ENCODE results near the gene CDC6. TPM values are rescaled to one million over a fixed set of nuclear protein-coding genes. Genes with fewer than 3 reads are reported as not detected.
"Not testable (repeated sequence)": the region's sequence is repeated elsewhere in the genome, so short reads cannot be mapped to it uniquely, and the experiment has no call there.

CDC6 gene
- total RNA-seq, 2 experiments from 2014 or later, result 67.5 to 69.9 TPM

DNA sequence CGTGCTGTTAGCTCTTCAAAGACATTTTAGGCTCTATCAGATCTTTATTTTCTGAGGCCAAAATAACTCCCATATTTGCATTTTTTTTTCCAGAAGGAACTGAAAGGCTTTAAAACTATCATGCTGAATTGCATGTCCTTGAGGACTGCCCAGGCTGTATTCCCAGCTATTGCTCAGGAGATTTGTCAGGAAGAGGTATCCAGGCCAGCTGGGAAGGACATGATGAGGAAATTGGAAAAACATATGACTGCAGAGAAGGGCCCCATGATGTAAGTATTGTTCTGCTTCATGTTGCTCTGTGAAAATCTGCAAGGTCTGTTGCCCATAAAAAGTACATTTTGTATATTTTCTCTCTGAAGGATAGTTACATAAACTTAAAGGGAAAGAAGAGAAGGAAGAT is 5.7 kb downstream of the CDC6 start:
- Mint-ChIP-seq H3K4me3 (no peak overlapping the region), H3K4me1 (peaks cover 50% of the 10 kb centered on the region), H3K27me3 (no peaks in the 10 kb centered on the region), H3K36me3 (ENCODE audit: low read depth) (peaks cover 74% of the 10 kb centered on the region), H3K9me3 (no peaks in the 10 kb centered on the region), H3K27ac (no peak overlapping the region)
- CTCF ChIA-PET, result interaction anchor here (0.7 to 6.9 kb wide), 7 partner anchors 10 to 267 kb away, joined by 3 to 75 read pairs (median 4); no protein-coding TSS in a partner anchor
- no peak for DNase-seq
- POLR2A ChIA-PET, result interaction anchor here (1.0 to 1.6 kb wide), 4 partner anchors 11 to 169 kb away, joined by 3 to 5 read pairs (median 4); no protein-coding TSS in a partner anchor

DNA sequence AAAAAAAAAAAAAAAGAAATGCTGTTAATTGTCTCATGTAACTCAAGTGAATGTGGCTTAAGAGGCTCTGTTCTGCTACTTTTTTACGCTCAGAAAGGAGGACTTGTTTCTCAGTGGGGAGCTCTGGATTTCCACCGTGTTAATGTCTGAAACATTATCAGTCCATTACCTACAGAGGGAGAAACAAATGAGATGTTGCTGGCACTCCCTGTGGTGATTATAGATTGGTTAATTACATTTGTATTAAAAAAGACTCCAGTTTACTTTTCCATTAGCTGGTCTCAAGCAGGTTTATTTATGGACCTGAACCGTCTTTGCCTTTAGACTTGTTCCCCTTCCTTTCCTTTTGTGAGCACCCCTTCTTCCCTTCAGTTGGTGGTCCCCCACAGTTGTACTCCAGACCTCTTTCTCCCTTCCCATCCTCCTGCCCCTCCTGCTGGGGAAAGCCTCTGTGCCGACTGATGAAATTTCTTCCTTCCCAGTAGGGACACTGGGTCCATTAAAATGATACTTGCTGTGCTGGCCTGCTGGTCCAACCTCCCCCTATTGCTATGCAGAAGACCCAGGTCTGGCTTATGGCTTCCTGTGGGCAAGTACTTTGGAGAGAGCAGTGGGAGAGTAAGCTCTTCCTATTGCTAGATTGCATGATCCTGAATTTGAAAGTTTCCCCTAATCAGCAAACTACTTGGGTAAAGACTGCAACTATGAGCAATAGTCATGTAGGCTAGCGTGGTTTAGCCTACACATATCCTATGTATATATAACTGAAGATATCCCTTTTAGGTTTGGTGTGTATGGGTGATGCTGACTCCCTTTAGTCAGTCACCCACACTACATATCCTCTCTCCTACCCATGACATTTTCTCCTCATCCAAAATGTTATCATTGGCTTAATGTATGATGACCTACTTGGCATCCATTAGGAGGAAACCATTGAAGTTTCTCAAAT is 8.1 kb downstream of the CDC6 start:
- DNase-seq, result no peak
- Mint-ChIP-seq H3K27me3 (no peaks in the 10 kb centered on the region), H3K36me3 (ENCODE audit: low read depth) (peaks cover 77% of the 10 kb centered on the region), H3K4me1 (peaks cover 32% of the 10 kb centered on the region), H3K9me3 (no peaks in the 10 kb centered on the region), H3K4me3 (no peak overlapping the region), H3K27ac (peak overlapping the region; percentile 18)
- ChIA-PET CTCF (interaction anchor here (1.1 to 1.4 kb wide), 2 partner anchors 10 to 94 kb away, joined by 3 read pairs; no protein-coding TSS in a partner anchor), POLR2A (interaction anchor here (0.7 to 2.4 kb wide), 4 partner anchors 11 to 119 kb away, joined by 3 to 8 read pairs (median 6); partner anchors contain the start of genes RAPGEFL1 and WIPF2)

DNA sequence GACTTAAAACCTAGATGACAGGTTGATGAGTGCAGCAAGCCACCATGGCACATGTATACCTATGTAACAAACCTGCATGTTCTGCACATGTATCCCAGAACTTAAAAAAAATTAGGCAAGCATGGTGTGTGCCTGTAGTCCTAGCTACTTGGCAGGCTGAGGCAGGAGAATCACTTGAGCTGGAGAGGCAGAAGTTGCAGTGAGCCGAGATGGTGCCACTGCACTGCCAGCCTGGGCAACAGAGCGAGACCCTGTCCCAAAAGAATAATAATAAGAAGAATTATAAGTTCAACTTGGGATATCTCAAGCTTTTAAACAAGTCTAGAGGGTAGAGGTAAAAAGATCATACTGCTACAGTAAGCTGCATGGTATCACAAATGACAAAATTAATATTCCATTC is 9.8 kb downstream of the CDC6 start:
- no peak overlapping the region for H3K27ac Mint-ChIP-seq
- no peak overlapping the region for H3K4me3 Mint-ChIP-seq
- H3K9me3 Mint-ChIP-seq, result no peaks in the 10 kb centered on the region
- DNase-seq, result no peak
- H3K36me3 Mint-ChIP-seq (ENCODE audit: low read depth), result peaks cover 84% of the 10 kb centered on the region
- POLR2A ChIA-PET, result interaction anchor here (0.7 to 2.4 kb wide), 6 partner anchors 9 to 424 kb away, joined by 3 to 6 read pairs (median 4); partner anchors contain the start of gene CDC6
- CTCF ChIA-PET, result interaction anchor here (1.2 to 2.0 kb wide), 2 partner anchors 57 to 92 kb away, joined by 3 to 6 read pairs; no protein-coding TSS in a partner anchor
- peaks cover 25% of the 10 kb centered on the region for H3K4me1 Mint-ChIP-seq
- no peaks in the 10 kb centered on the region for H3K27me3 Mint-ChIP-seq

DNA sequence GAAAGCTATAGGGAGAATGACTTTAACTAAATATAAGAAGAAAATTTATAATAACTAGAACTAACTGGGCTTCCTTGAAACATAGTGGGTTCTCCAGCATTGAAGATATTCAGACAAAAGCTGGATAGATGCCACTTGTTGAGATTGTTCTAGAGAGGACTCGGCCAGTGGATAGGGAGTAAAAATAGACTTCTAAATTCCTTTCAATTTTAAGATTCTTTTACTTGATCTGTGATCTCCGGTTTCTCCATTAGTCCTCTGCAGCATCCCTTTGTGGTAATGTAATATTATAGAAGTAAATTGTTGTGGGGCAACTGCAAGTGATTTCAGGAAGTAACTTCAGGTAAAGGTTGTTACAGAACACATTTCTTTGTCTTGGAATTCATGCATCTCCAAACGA is 11.0 kb downstream of the CDC6 start:
- H3K36me3 Mint-ChIP-seq (ENCODE audit: low read depth), result peaks cover 86% of the 10 kb centered on the region
- DNase-seq, result no peak
- H3K27me3 Mint-ChIP-seq, result no peaks in the 10 kb centered on the region
- peaks cover 28% of the 10 kb centered on the region for H3K4me1 Mint-ChIP-seq
- no peaks in the 10 kb centered on the region for H3K9me3 Mint-ChIP-seq
- CTCF ChIA-PET, result interaction anchor here (1.1 to 2.0 kb wide), 2 partner anchors 18 to 56 kb away, joined by 4 to 6 read pairs; no protein-coding TSS in a partner anchor
- POLR2A ChIA-PET, result interaction anchor here (1.1 to 2.3 kb wide), 4 partner anchors 10 to 56 kb away, joined by 3 to 9 read pairs (median 4); no protein-coding TSS in a partner anchor
- no peak overlapping the region for H3K27ac Mint-ChIP-seq
- H3K4me3 Mint-ChIP-seq, result no peak overlapping the region

DNA sequence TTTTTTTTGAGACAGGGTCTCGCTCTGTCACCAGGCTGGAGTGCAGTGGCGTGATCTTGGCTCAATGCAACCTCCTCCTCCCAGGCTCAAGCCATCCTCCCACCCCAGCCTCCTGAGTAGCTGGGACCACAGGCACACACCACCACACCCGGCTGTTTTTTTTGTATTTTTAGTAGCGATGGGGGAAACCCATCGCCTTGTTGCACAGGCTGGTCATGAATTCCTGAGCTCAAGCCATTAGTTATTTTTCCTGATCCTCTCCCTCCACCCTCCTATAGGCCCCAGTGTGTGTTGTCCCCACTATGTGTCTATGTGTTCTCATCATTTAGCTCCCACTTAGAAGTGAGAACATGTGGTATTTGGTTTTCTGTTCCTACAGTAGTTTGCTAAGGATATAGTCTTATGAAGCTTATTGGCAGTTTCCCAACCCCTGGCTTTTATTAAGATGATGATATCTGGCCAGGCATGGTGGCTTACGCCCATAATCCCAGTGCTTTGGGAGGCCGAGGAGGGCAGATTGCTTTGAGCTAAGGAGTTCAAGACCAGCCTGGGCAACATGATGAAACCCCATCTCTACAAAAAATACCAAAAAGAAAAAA is 11.6 kb downstream of the CDC6 start:
- ChIA-PET CTCF (interaction anchor here (1.1 to 11.6 kb wide), 5 partner anchors 18 to 233 kb away, joined by 3 to 173 read pairs (median 6); no protein-coding TSS in a partner anchor), POLR2A (interaction anchor here (1.1 to 2.3 kb wide), 4 partner anchors 11 to 55 kb away, joined by 3 to 9 read pairs (median 4); no protein-coding TSS in a partner anchor)
- peaks cover 84% of the 10 kb centered on the region for H3K36me3 Mint-ChIP-seq (ENCODE audit: low read depth)
- not testable (repeated sequence) for DNase-seq, H3K27me3 Mint-ChIP-seq, H3K27ac Mint-ChIP-seq, H3K4me3 Mint-ChIP-seq, H3K9me3 Mint-ChIP-seq
- peaks cover 28% of the 10 kb centered on the region for H3K4me1 Mint-ChIP-seq

DNA sequence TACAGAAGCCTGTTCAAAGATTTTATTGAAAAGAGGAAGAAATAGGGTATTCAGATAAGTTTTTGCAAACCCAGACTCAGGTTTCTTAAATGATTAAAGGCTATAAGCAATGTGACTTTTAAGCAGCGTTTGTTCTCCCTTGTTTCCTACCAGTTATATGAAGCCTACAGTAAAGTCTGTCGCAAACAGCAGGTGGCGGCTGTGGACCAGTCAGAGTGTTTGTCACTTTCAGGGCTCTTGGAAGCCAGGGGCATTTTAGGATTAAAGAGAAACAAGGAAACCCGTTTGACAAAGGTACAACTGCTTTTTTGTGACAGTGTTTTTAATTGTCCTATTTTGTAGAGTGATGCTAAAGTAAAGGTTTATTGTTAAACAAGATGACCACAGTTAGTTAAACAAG is 13.6 kb downstream of the CDC6 start:
- Mint-ChIP-seq H3K9me3 (no peaks in the 10 kb centered on the region), H3K4me1 (peaks cover 18% of the 10 kb centered on the region), H3K4me3 (no peak overlapping the region), H3K27ac (no peak overlapping the region), H3K27me3 (no peaks in the 10 kb centered on the region), H3K36me3 (ENCODE audit: low read depth) (peaks cover 65% of the 10 kb centered on the region)
- DNase-seq, result no peak
- POLR2A ChIA-PET, result interaction anchor here (1.3 to 6.0 kb wide), 2 partner anchors 26 to 52 kb away, joined by 3 to 35 read pairs; no protein-coding TSS in a partner anchor
- CTCF ChIA-PET, result interaction anchor here (0.8 to 11.6 kb wide), 8 partner anchors 10 to 231 kb away, joined by 3 to 173 read pairs (median 6); no protein-coding TSS in a partner anchor

DNA sequence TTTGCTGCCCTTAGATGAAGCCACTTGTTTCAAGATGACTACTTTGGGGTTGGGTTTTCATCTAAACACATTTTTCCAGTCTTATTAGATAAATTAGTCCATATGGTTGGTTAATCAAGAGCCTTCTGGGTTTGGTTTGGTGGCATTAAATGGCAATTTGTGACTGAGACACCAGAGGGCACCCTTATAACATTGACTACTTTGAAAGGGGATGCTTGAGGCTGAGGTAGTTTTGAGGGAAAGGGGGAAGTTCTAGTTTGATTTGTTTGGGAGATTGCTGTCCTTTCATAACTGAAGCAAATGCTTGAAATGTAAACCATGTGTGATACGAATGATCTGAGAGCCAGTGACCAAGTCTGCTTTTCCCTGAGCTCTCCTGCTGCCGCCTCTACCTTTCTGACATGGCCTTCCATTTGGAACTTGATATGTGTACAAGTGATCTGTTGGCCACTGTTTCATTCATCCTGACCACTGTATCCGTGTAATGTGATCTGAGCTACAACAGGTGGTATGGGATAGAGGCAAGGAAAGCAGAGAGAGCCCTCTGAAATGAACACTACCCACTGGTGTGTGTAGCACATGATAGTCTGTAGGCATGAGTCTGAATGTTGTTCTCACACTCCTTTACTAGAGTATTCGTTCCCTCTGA is 15.5 kb downstream of the CDC6 start:
- Mint-ChIP-seq H3K36me3 (ENCODE audit: low read depth) (peaks cover 52% of the 10 kb centered on the region), H3K4me3 (no peak overlapping the region), H3K27me3 (no peaks in the 10 kb centered on the region), H3K9me3 (no peaks in the 10 kb centered on the region), H3K27ac (no peak overlapping the region), H3K4me1 (peaks cover 15% of the 10 kb centered on the region)
- POLR2A ChIA-PET, result interaction anchor here (0.6 to 8.8 kb wide), 8 partner anchors 12 to 255 kb away, joined by 3 to 68 read pairs (median 5); no protein-coding TSS in a partner anchor
- CTCF ChIA-PET, result interaction anchor here (0.6 to 11.6 kb wide), 17 partner anchors 10 to 257 kb away, joined by 3 to 173 read pairs (median 7); partner anchors contain the start of gene TOP2A
- DNase-seq, result peak; percentile 50

DNA sequence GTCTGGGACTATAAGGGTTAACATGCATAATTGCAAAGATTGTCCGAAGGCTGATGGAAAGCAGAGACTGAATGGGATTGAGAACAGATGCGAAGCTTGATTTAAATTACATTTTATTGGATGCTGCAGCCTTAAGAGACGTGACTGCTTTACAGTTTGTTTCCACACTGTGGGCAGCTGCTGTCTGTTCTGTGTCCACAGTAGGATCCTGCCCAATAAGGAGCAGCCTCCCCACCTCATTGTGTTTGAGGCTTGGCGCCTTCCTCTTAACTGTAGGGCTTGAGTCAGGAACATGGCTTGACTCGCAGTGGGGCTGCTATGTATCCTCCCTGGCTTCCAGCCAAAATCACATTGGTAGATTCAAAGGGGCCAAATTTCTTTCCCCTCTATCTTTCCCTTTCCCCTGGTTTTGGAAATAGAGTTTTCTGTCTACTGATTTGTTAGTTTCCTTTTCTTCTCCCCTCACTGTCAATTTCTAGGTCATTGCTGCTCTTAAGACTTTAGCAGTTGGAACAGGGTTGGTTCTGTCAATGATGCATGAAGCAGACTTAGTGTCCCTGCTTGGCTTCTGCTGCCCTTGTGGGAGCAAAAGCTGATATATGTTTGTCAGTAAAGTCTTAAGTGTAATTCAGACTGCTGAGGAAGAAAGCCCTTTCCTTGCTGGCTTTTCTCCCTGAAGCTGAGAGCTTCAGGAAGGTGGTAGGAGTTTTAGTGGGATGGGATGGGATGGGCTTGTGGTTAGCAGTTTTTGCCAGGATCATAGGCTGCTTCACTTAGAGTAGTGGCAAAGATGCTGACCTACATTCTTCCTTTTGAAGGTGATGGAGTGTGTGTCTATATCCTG is 16.3 kb downstream of the CDC6 start:
- Mint-ChIP-seq H3K27ac (no peak overlapping the region), H3K4me1 (peaks cover 15% of the 10 kb centered on the region), H3K36me3 (ENCODE audit: low read depth) (peaks cover 46% of the 10 kb centered on the region), H3K4me3 (no peak overlapping the region), H3K9me3 (no peaks in the 10 kb centered on the region), H3K27me3 (no peaks in the 10 kb centered on the region)
- DNase-seq, result no peak
- ChIA-PET POLR2A (interaction anchor here (0.6 to 8.8 kb wide), 11 partner anchors 10 to 256 kb away, joined by 3 to 68 read pairs (median 5); partner anchors contain the start of gene CDC6), CTCF (interaction anchor here (0.7 to 11.6 kb wide), 11 partner anchors 10 to 229 kb away, joined by 3 to 173 read pairs (median 9); no protein-coding TSS in a partner anchor)

DNA sequence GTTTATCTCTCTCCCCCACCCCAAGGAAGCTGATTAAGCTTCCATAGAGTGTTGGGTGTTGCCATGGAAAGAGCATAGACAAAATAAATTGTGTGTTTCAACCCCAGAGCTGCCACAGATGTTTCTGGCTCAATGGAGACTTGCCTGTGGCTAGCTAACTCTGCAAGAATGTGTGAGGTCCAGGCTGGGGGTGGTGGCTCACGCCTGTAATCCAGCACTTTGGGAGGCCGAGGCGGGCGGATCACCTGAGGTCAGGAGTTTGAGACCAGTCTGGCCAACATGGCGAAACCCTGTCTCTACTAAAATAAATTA is 16.8 kb downstream of the CDC6 start:
- not testable (repeated sequence) for H3K27ac Mint-ChIP-seq, H3K27me3 Mint-ChIP-seq, DNase-seq, H3K4me3 Mint-ChIP-seq, H3K9me3 Mint-ChIP-seq
- peaks cover 18% of the 10 kb centered on the region for H3K4me1 Mint-ChIP-seq
- ChIA-PET POLR2A (interaction anchor here (0.9 to 8.8 kb wide), 10 partner anchors 11 to 89 kb away, joined by 3 to 68 read pairs (median 6); partner anchors contain the start of gene CDC6), CTCF (interaction anchor here (2.5 to 11.6 kb wide), 4 partner anchors 12 to 58 kb away, joined by 9 to 173 read pairs (median 38); no protein-coding TSS in a partner anchor)
- H3K36me3 Mint-ChIP-seq (ENCODE audit: low read depth), result peaks cover 41% of the 10 kb centered on the region

DNA sequence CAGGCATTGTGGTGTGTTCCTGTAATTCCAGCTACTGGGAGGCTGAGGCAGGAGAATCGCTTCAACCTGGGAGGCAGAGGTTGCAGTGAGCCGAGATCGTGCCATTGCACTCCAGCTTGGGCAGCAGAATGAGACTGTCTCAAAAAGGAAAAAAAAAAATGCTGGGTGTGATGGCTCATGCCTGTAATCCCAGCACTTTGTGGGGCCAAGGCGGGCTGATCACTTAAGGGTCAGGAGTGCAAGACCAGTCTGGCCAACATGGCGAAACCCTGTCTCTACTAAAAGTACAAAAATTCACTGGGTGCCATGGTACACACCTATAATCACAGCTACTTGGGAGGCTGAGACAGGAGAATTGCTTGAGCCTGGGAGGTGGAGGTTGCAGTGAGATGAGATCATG is 17.2 kb downstream of the CDC6 start:
- POLR2A ChIA-PET, result interaction anchor here (0.9 to 8.8 kb wide), 10 partner anchors 11 to 89 kb away, joined by 3 to 68 read pairs (median 4); partner anchors contain the start of gene CDC6
- H3K4me3 Mint-ChIP-seq, H3K27ac Mint-ChIP-seq, DNase-seq, H3K9me3 Mint-ChIP-seq, H3K27me3 Mint-ChIP-seq: not testable (repeated sequence)
- H3K36me3 Mint-ChIP-seq (ENCODE audit: low read depth), result peaks cover 39% of the 10 kb centered on the region
- H3K4me1 Mint-ChIP-seq, result peaks cover 22% of the 10 kb centered on the region
- CTCF ChIA-PET, result interaction anchor here (1.0 to 11.6 kb wide), 5 partner anchors 12 to 58 kb away, joined by 3 to 173 read pairs (median 9); no protein-coding TSS in a partner anchor

DNA sequence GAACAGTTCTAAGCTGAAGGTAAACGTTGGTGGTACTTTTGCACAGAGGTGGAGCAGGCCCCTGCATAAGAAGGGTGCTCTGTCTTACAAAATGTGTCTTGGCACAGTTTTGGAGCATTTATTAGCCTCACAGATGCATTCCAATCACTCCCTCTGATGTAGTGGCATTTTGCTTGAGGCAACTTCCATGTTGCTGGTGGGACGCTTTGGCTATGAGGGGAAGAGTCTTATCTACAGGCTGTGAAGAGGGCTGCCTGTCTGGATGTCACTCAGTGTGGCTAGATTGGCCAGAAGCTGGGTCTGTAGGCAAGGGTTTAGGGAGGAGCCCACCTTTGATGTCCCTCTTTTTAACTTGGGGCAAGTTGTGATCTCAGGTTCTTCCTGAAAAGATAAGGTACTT is 18.7 kb downstream of the CDC6 start:
- peak overlapping the region; percentile 4 for H3K27ac Mint-ChIP-seq
- no peak for DNase-seq
- POLR2A ChIA-PET, result interaction anchor here (0.8 to 8.8 kb wide), 18 partner anchors 9 to 254 kb away, joined by 3 to 68 read pairs (median 6); partner anchors contain the start of genes CDC6 and WIPF2
- CTCF ChIA-PET, result interaction anchor here (0.6 to 11.6 kb wide), 11 partner anchors 10 to 247 kb away, joined by 3 to 173 read pairs (median 3); no protein-coding TSS in a partner anchor
- no peaks in the 10 kb centered on the region for H3K27me3 Mint-ChIP-seq
- H3K36me3 Mint-ChIP-seq (ENCODE audit: low read depth), result peaks cover 28% of the 10 kb centered on the region
- H3K9me3 Mint-ChIP-seq, result no peaks in the 10 kb centered on the region
- no peak overlapping the region for H3K4me3 Mint-ChIP-seq
- H3K4me1 Mint-ChIP-seq, result peaks cover 36% of the 10 kb centered on the region

All from activated CD4-positive, alpha-beta memory T cell treated with anti-CD3 and anti-CD28 coated beads, Interleukin-2, amount 10 ng/mL, durations not matched to agents 7 days and 5 days (primary cell).